ENCODE data around the gene BTBD9. TPM values are rescaled to one million over a fixed set of nuclear protein-coding genes. Genes with fewer than 3 reads are reported as not detected.

The BTBD9 gene
- total and polyA plus RNA-seq, 2 of the 13 experiments (the other 11 are each of a cell fraction or from before 2014, with no cell fraction given), result 1.2 to 3.0 TPM

DNA sequence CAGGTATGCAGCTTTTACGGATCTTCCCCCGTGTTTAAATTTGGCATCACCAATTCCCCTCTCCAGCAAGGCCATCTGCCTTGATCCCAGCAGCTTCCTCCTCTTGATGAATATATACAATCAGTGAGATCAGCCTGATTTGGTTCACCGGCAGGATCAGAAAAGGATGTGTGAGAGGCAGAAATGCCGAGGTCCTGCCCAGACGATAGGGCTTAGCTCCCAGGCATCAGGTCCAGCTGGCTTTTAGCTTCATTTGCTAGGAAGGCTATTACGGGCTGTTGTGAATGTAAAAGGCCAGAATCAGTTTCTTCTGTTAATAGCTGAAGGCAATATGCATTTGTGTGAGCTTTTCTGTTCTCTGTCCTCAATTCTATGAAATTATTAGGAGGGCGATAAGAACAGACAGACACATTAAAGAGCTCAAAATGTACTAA is 372.8 kb downstream of the BTBD9 start (continued):
- TF ChIP-seq SOX13 (IDR thresholded peaks at IDR 0.05) (no peak), SOX13 (CRISPR knock-in tag; conservative IDR thresholded peaks at IDR 0.05 in 1 of 2, IDR thresholded peaks at IDR 0.05 in 1 of 2) (no peak), NCOA2 (CRISPR knock-in tag; IDR thresholded peaks at IDR 0.05) (no peak), NRL (CRISPR knock-in tag; IDR thresholded peaks at IDR 0.05; ENCODE audit: borderline replicate concordance) (no peak), ZNF563 (CRISPR knock-in tag; IDR thresholded peaks at IDR 0.05) (no peak)
- TF ChIP-seq, protein P1, sequence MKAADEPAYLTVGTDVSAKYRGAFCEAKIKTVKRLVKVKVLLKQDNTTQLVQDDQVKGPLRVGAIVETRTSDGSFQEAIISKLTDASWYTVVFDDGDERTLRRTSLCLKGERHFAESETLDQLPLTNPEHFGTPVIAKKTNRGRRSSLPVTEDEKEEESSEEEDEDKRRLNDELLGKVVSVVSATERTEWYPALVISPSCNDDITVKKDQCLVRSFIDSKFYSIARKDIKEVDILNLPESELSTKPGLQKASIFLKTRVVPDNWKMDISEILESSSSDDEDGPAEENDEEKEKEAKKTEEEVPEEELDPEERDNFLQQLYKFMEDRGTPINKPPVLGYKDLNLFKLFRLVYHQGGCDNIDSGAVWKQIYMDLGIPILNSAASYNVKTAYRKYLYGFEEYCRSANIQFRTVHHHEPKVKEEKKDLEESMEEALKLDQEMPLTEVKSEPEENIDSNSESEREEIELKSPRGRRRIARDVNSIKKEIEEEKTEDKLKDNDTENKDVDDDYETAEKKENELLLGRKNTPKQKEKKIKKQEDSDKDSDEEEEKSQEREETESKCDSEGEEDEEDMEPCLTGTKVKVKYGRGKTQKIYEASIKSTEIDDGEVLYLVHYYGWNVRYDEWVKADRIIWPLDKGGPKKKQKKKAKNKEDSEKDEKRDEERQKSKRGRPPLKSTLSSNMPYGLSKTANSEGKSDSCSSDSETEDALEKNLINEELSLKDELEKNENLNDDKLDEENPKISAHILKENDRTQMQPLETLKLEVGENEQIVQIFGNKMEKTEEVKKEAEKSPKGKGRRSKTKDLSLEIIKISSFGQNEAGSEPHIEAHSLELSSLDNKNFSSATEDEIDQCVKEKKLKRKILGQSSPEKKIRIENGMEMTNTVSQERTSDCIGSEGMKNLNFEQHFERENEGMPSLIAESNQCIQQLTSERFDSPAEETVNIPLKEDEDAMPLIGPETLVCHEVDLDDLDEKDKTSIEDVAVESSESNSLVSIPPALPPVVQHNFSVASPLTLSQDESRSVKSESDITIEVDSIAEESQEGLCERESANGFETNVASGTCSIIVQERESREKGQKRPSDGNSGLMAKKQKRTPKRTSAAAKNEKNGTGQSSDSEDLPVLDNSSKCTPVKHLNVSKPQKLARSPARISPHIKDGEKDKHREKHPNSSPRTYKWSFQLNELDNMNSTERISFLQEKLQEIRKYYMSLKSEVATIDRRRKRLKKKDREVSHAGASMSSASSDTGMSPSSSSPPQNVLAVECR (CRISPR knock-in tag; IDR thresholded peaks at IDR 0.05; ENCODE audit: borderline replicate concordance), result no peak

GRCh38 chr6:38264605-38265004 is 375.1 kb downstream of the BTBD9 start:
- peak; percentile 73 for ATAC-seq
- 4% methylated on average over 8 of the region's 8 CpGs for WGBS (ENCODE audit: low lambda C conversion rate)
- Histone ChIP-seq H3K27ac (ENCODE audit: extremely low read length, insufficient read depth, low read length) (no peak overlapping the region), H3K4me1 (ENCODE audit: insufficient read depth, low read length) (peaks cover 23% of the 10 kb centered on the region), H3K4me2 (ENCODE audit: low read depth, low read length) (peak overlapping the region; percentile 50), H3K4me3 (replicated peaks in 1 of 3; ENCODE audit: insufficient read depth in 1 of 3, low read depth in 2 of 3, low read length in 3 of 3) (no peak overlapping the region; a peak in 1 of 6 replicates), H3K27me3 (ENCODE audit: control insufficient read depth in 1 of 2, insufficient read depth in 2 of 2, low read length in 2 of 2) (no peaks in the 10 kb centered on the region), H3K36me3 (replicated peaks in 1 of 2; ENCODE audit: control insufficient read depth in 1 of 2, insufficient read depth in 2 of 2, low read length in 2 of 2) (no peaks in the 10 kb centered on the region), H3K79me2 (ENCODE audit: insufficient read depth, low read length) (no peaks in the 10 kb centered on the region), H3K9me3 (ENCODE audit: low read length) (no peaks in the 10 kb centered on the region), H2AFZ (ENCODE audit: low read length) (no peak overlapping the region), H4K20me1 (ENCODE audit: insufficient read depth, low read length) (no peaks in the 10 kb centered on the region), H3K9ac (ENCODE audit: insufficient read depth, low read depth, low read length) (no peak overlapping the region)
- DNase-seq (ENCODE audit: low spot score), result peak; percentile 22
- intact Hi-C loops (cut with micrococcal nuclease; ENCODE audit: unreplicated experiment), result no loop called here
- ChIA-PET POLR2A (no interaction called here), CTCF (ENCODE audit: low intra/inter-chr PET ratio, low total read pairs) (no interaction called here)
- no peak for FAIRE-seq
- BruUV-seq (replicated peaks), result no TSS peak
- in situ Hi-C loops (cut with HindIII; ENCODE audit: extremely low pct_ligation_motif_present, low pct_unique_long_range_greater_than_20kb), result no loop called here
- TF ChIP-seq MAF1 (CRISPR knock-in tag; IDR thresholded peaks at IDR 0.05; ENCODE audit: borderline replicate concordance) (no peak), ZNF710 (CRISPR knock-in tag; IDR thresholded peaks at IDR 0.05; ENCODE audit: borderline replicate concordance) (no peak), CREB1 (IDR thresholded peaks at IDR 0.05) (peak; percentile 72), CREB1 (CRISPR knock-in tag; IDR thresholded peaks at IDR 0.05) (peak; percentile 54; the same call in 1 of the 2 replicates), HOMEZ (CRISPR knock-in tag; IDR thresholded peaks at IDR 0.05; ENCODE audit: low read depth) (no peak), XRCC5 (optimal IDR thresholded peaks at IDR 0.05; ENCODE audit: low read length) (peak; percentile 44), IRF2 (CRISPR knock-in tag; IDR thresholded peaks at IDR 0.05) (no peak), FOXA1 (IDR thresholded peaks at IDR 0.05) (no peak), FOXA1 (CRISPR knock-in tag; IDR thresholded peaks at IDR 0.05) (no peak), TARDBP (CRISPR knock-in tag; IDR thresholded peaks at IDR 0.05) (no peak)
